HG03159 (cell line): Measurements from ENCODE around the gene CPT1A.

Experiments used
- ATAC-seq: cut with Tn5 transposase; IDR thresholded peaks from one replicate; pipeline ENCODE4 v1.9.1; 2021; ENCODE audit warnings: mild to moderate bottlenecking, moderate library complexity; ENCODE audit not compliant: unreplicated experiment

Gene CPT1A

GRCh38 chr11:68715456-68716122 lies 126.1 kb downstream of the CPT1A start:
- ATAC-seq = no peak

GRCh38 chr11:68714060-68714856 lies 127.5 kb downstream of the CPT1A start:
- ATAC-seq = no peak

- ATAC-seq = no peak
Measured at GRCh38 chr11:68711114-68711513, 130.6 kb downstream of the CPT1A start.

- no peak for ATAC-seq
Measured at GRCh38 chr11:68710409-68710808, 131.3 kb downstream of the CPT1A start.

- no peak for ATAC-seq
Measured at GRCh38 chr11:68709062-68709461, 132.7 kb downstream of the CPT1A start.

GRCh38 chr11:68707527-68707926 lies 134.2 kb downstream of the CPT1A start:
- ATAC-seq = no peak

- ATAC-seq = no peak
Measured at GRCh38 chr11:68704887-68705286, 136.8 kb downstream of the CPT1A start.
